Left ventricle myocardium inferior (tissue), 1 donor: ENCODE measurements around the gene MCM8. TPM values are rescaled to one million over a fixed set of nuclear protein-coding genes. Genes with fewer than 3 reads are reported as not detected.

Source experiments
- DNase-seq: peaks from one replicate; pipeline ENCODE4 v3.0.0-alpha.2; 2020
- H3K27ac ChIP-seq: fragments of 200-600 bp; replicated peaks from 2 replicates; pipeline ENCODE4 v1.8.0; 2021
- H3K27me3 ChIP-seq: fragments of 200-600 bp; 2 replicates; pipeline ENCODE4 v1.8.0; 2021; ENCODE audit warnings: low read depth
- H3K36me3 ChIP-seq: fragments of 200-600 bp; 2 replicates; pipeline ENCODE4 v1.8.0; 2021
- H3K4me1 ChIP-seq: fragments of 200-600 bp; 2 replicates; pipeline ENCODE4 v1.8.0; 2021
- H3K4me3 ChIP-seq: fragments of 200-600 bp; 2 replicates; pipeline ENCODE4 v1.8.0; 2021; ENCODE audit warnings: mild to moderate bottlenecking, moderate library complexity
- H3K9me3 ChIP-seq: fragments of 200-600 bp; replicated peaks from 2 replicates; pipeline ENCODE4 v1.8.0; 2021
- CTCF ChIP-seq: fragments of 200-600 bp; IDR thresholded peaks from 2 replicates; pipeline ENCODE4 v1.8.0; 2021; ENCODE audit warnings: antibody characterized with exemption, mild to moderate bottlenecking, borderline replicate concordance
- intact Hi-C: fragments of 100-400 bp; cut with micrococcal nuclease; formaldehyde crosslinking; loops from one replicate; pipeline ENCODE4 v1.11.0; 2022
- total RNA-seq: library from RNA; stranded (reverse); fragmentation: NEBNext Ultra II Directional; extraction: Animal tissue kit (Norgen Biotek cat#: 25700); gene quantifications from one replicate; pipeline ENCODE4 v1.2.1, GENCODE V29; 2021
- donor health status: DM: no; HTN: yes; CAD: no; lungs with severe emphysema.

MCM8 gene
- total RNA-seq, 1 donor from 2014 or later: 6.9 TPM

DNA sequence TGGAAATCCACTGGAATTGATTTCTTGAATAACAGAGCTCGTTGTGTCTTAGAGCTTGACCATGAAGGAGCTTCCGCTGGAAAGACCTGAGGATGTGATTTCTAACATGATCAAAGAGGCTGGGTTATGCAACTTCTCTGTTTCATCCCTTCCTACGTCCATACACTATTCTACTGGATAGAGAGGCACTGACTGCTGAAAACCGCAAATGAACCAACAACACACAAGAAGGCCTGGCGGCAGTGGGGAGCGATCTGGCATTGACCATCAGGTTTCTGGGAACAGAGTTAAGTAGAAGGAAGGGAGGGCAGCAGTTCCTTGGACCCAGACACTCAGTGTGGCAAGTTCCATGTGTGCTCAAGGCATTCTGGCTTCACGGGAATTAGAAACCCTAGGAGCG is 90.1 kb downstream of the MCM8 start:
- no peak for TF ChIP-seq CTCF
- H3K27me3 ChIP-seq: no peaks in the 10 kb centered on the region
- intact Hi-C loops: no loop called here
- H3K9me3 ChIP-seq: no peaks in the 10 kb centered on the region
- peak overlapping the region; percentile 2 for H3K27ac ChIP-seq
- H3K4me1 ChIP-seq: peaks cover 31% of the 10 kb centered on the region
- H3K36me3 ChIP-seq: peaks cover 67% of the 10 kb centered on the region
- no peak for DNase-seq
- no peak overlapping the region for H3K4me3 ChIP-seq

GRCh38 chr20:6040958-6041807 is 90.7 kb downstream of the MCM8 start:
- H3K27me3 ChIP-seq: no peaks in the 10 kb centered on the region
- no peak for TF ChIP-seq CTCF
- peaks cover 61% of the 10 kb centered on the region for H3K36me3 ChIP-seq
- H3K9me3 ChIP-seq: no peaks in the 10 kb centered on the region
- H3K27ac ChIP-seq: no peak overlapping the region
- intact Hi-C loops: no loop called here
- no peak overlapping the region for H3K4me3 ChIP-seq
- peaks cover 25% of the 10 kb centered on the region for H3K4me1 ChIP-seq
- no peak for DNase-seq

- no peak overlapping the region for H3K4me3 ChIP-seq
- no peaks in the 10 kb centered on the region for H3K9me3 ChIP-seq
- H3K27me3 ChIP-seq: no peaks in the 10 kb centered on the region
- peaks cover 18% of the 10 kb centered on the region for H3K4me1 ChIP-seq
- H3K27ac ChIP-seq: no peak overlapping the region
- no peak for DNase-seq
- TF ChIP-seq CTCF: no peak
- intact Hi-C loops: no loop called here
- peaks cover 54% of the 10 kb centered on the region for H3K36me3 ChIP-seq
Measured at GRCh38 chr20:6041808-6042265, 91.4 kb downstream of the MCM8 start.

- Histone ChIP-seq H3K4me3 (no peak overlapping the region), H3K9me3 (no peaks in the 10 kb centered on the region), H3K27ac (no peak overlapping the region), H3K27me3 (no peaks in the 10 kb centered on the region), H3K4me1 (no peaks in the 10 kb centered on the region), H3K36me3 (peaks cover 33% of the 10 kb centered on the region)
- no peak for TF ChIP-seq CTCF
- intact Hi-C loops: no loop called here
- DNase-seq: no peak
Measured at GRCh38 chr20:6044115-6044514, 93.7 kb downstream of the MCM8 start.

DNA sequence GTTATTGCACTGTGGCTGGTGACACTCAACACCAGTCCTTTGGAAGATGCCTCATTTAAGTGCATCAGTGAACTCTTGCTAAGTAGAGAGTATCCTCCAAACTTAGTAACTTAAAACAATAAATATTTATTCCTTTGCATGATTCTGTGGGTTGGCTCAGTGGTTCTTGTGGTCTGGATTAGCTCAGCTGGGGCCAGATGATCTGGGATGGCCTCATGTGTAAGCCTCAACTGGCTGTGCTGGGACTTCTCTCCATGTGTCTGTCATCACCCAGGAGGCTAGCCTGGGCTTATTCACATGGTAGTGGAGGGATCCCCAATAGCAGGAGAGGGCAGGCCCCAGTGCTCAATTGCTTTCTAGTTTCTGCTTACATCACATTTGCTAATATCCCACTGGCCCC is 95.1 kb downstream of the MCM8 start:
- Histone ChIP-seq H3K36me3 (peaks cover 18% of the 10 kb centered on the region), H3K27ac (no peak overlapping the region), H3K27me3 (no peaks in the 10 kb centered on the region), H3K4me1 (no peaks in the 10 kb centered on the region), H3K9me3 (no peaks in the 10 kb centered on the region), H3K4me3 (no peak overlapping the region)
- TF ChIP-seq CTCF: no peak
- intact Hi-C loops: no loop called here
- DNase-seq: no peak
